Panc1 (cell line): ENCODE measurements around the gene CYTL1. TPM values are rescaled to one million over a fixed set of nuclear protein-coding genes. Genes with fewer than 3 reads are reported as not detected.
A peak's percentile ranks its signal among the peaks of the same experiment; 100 is the strongest.

Experiments
- ATAC-seq: fragments of 200-7000 bp; cut with Tn5 transposase; 2 replicates; pipeline ENCODE4 v1.9.1; 2020; ENCODE audit warnings: mild to moderate bottlenecking, moderate library complexity
- BruUV-seq: library from RNA; stranded (reverse); fragments of 400-500 nt; replicated peaks from 2 replicates; lab custom pipeline; 2021; lab: Mats Ljungman, UMichigan
- CTCF ChIA-PET: fragments of 300-600 bp; sonication (Branson Sonifier 250); formaldehyde crosslinking; loops from one replicate; lab custom pipeline; 2022; ENCODE audit warnings: antibody characterized with exemption; lab: Charles Lee
- POLR2A ChIA-PET: fragments of 300-600 bp; sonication (Branson Sonifier 250); formaldehyde crosslinking; loops from one replicate; lab custom pipeline; 2022; ENCODE audit warnings: antibody characterized with exemption; lab: Charles Lee
- DNase-seq: peaks from one replicate; pipeline ENCODE4 v3.0.0-alpha.2; 2010; ENCODE audit warnings: low read depth, low spot score
- H3K27ac ChIP-seq: 2 replicates; pipeline ENCODE4 v1.5.1; 2011; ENCODE audit warnings: mild to moderate bottlenecking, low read length, inconsistent platforms
- H3K27me3 ChIP-seq: fragments of 200-500 bp; sonication (Bioruptor generic); 2 replicates; pipeline ENCODE4 v1.6.0; 2014; ENCODE audit warnings: low read length, inconsistent platforms; ENCODE audit not compliant: control insufficient read depth, insufficient read depth
- H3K36me3 ChIP-seq: fragments of 200-500 bp; sonication (Bioruptor generic); 2 replicates; pipeline ENCODE4 v1.5.1; 2014; ENCODE audit warnings: inconsistent platforms, mild to moderate bottlenecking, low read length, moderate library complexity; ENCODE audit not compliant: control insufficient read depth, insufficient read depth
- H3K4me1 ChIP-seq: 2 replicates; pipeline ENCODE4 v1.5.1; 2011; ENCODE audit warnings: inconsistent platforms, mild to moderate bottlenecking, low read length, moderate library complexity; ENCODE audit not compliant: control insufficient read depth, insufficient read depth
- H3K4me3 ChIP-seq, 2 experiments: 2 replicates each; pipeline ENCODE4 v1.5.1; 2011 to 2012; ENCODE audit warnings: low read depth in 2 of 2, low read length in 2 of 2, mild to moderate bottlenecking in 2 of 2, inconsistent platforms in 1 of 2, moderate library complexity in 1 of 2
- H3K9me3 ChIP-seq: fragments of 200-500 bp; sonication (Bioruptor generic); 2 replicates; pipeline ENCODE4 v1.5.1; 2014; ENCODE audit warnings: low read depth, mild to moderate bottlenecking, inconsistent platforms, low read length, moderate library complexity; ENCODE audit not compliant: control insufficient read depth, insufficient read depth
- CTCF ChIP-seq: fragments of 450-650 bp; IDR thresholded peaks from 2 replicates; pipeline ENCODE4 v1.5.1; 2017; ENCODE audit warnings: mild to moderate bottlenecking
- POLR2AphosphoS5 ChIP-seq: IDR thresholded peaks from 2 replicates; pipeline ENCODE4 v1.6.1; 2012; ENCODE audit warnings: mild to moderate bottlenecking, low read depth, low read length, moderate library complexity
- SIN3A ChIP-seq: IDR thresholded peaks from 2 replicates; pipeline ENCODE4 v1.6.1; 2012; ENCODE audit warnings: low read depth, mild to moderate bottlenecking, low read length, moderate library complexity, borderline replicate concordance; ENCODE audit not compliant: insufficient read depth
- TCF7L2 ChIP-seq: IDR thresholded peaks from 2 replicates; pipeline ENCODE4 v1.6.1; 2011; ENCODE audit warnings: mild to moderate bottlenecking, low read depth, low read length, inconsistent platforms
- in situ Hi-C: cut with HindIII; loops from 2 replicates; pipeline ENCODE4 v1.10.0; 2016; ENCODE audit warnings: low sequenced_read_pairs, low pct_unique_long_range_greater_than_20kb
- intact Hi-C: fragments of 100-400 bp; cut with micrococcal nuclease; formaldehyde crosslinking; loops from one replicate; pipeline ENCODE4 v1.10.0; 2022; ENCODE audit not compliant: unreplicated experiment
- total RNA-seq: library from RNA; stranded (reverse); gene quantifications from one replicate; pipeline ENCODE4 v1.2.1, GENCODE V29; 2021; ENCODE audit not compliant: unreplicated experiment
- TF ChIP-seq, protein P1 (sequence below), 2 experiments: IDR thresholded peaks; 2 replicates each; pipeline ENCODE4 v1.6.1; 2011 to 2012; ENCODE audit warnings: low read depth in 2 of 2, control low read depth in 1 of 2, low read length in 1 of 2, mild to moderate bottlenecking in 1 of 2, moderate library complexity in 1 of 2; ENCODE audit not compliant: insufficient read depth in 1 of 2

The CYTL1 gene
- total RNA-seq, 1 experiment from 2014 or later, result not detected

DNA sequence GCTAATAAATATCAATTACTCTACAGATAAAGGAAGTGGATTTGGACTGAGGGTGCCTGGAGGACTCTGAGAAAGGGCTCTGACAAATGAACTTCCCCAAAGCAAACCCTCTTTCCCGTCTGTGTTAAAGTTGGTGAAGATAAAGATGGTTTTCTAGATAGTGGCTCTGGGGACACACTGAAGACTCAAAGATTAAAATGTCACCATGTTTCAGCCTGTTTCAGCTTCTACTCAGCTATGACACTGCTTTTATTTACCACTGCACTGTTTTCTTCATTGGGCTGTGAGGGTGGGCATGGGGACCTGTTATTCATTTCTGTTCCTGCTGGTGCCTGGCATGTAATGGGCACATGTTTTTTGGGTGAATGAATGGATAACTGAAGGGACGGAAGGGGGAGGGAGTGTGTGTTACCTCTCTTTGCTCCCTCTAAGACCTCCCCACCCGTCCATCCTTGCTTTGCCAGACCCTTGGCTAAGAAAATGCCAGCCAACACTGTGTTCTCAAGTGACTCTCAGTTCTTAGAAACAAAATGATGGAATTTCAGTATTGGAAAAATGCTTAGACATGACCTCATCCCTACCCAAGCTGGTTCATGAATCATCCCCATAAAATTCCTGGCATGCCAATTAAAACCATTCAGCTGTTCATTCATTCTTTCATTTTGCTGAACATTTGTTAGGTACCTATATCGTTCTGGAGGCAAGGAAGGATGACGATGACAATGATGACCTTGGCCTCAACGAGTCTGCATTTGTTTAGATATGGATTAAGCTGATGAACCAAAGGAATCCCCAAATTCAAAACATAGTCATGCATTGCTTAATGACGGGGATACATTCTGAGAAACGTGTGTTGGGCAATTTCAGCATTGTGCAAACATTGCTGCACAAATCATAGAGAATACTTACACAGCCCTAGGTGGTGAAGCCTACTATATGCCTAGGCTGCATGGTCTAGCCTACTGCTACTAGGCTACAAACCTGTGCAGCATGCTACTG, 18.6 kb upstream of the CYTL1 start:
- Histone ChIP-seq H3K27ac (peak overlapping the region; percentile 83), H3K4me3 (0 out of 4 replicates have a peak overlapping the region, but pooled peaks of 1 of the 2 experiments have one; percentile 1), H3K4me1 (peaks cover 14% of the 10 kb centered on the region), H3K36me3 (no peaks in the 10 kb centered on the region), H3K9me3 (no peaks in the 10 kb centered on the region), H3K27me3 (no peaks in the 10 kb centered on the region)
- DNase-seq, result peak; percentile 90
- peak; percentile 92 for ATAC-seq
- in situ Hi-C loops (no loop called here), intact Hi-C loops (no loop called here)
- peak; percentile 24; the same call in 1 of the 2 replicates for TF ChIP-seq TCF7L2
- TF ChIP-seq SIN3A, result no peak
- TF ChIP-seq, protein P1, sequence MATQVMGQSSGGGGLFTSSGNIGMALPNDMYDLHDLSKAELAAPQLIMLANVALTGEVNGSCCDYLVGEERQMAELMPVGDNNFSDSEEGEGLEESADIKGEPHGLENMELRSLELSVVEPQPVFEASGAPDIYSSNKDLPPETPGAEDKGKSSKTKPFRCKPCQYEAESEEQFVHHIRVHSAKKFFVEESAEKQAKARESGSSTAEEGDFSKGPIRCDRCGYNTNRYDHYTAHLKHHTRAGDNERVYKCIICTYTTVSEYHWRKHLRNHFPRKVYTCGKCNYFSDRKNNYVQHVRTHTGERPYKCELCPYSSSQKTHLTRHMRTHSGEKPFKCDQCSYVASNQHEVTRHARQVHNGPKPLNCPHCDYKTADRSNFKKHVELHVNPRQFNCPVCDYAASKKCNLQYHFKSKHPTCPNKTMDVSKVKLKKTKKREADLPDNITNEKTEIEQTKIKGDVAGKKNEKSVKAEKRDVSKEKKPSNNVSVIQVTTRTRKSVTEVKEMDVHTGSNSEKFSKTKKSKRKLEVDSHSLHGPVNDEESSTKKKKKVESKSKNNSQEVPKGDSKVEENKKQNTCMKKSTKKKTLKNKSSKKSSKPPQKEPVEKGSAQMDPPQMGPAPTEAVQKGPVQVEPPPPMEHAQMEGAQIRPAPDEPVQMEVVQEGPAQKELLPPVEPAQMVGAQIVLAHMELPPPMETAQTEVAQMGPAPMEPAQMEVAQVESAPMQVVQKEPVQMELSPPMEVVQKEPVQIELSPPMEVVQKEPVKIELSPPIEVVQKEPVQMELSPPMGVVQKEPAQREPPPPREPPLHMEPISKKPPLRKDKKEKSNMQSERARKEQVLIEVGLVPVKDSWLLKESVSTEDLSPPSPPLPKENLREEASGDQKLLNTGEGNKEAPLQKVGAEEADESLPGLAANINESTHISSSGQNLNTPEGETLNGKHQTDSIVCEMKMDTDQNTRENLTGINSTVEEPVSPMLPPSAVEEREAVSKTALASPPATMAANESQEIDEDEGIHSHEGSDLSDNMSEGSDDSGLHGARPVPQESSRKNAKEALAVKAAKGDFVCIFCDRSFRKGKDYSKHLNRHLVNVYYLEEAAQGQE (IDR thresholded peaks at IDR 0.05; ENCODE audit: insufficient read depth in 1 of 2, low read depth in 2 of 2, low read length in 1 of 2), result no peak
- TF ChIP-seq CTCF, result no peak
- TF ChIP-seq POLR2AphosphoS5, result 0 out of 2 replicates have a peak, but pooled peaks have one; percentile 34
- CTCF ChIA-PET, result no interaction called here
- BruUV-seq, result no TSS peak
- POLR2A ChIA-PET, result no interaction called here

DNA sequence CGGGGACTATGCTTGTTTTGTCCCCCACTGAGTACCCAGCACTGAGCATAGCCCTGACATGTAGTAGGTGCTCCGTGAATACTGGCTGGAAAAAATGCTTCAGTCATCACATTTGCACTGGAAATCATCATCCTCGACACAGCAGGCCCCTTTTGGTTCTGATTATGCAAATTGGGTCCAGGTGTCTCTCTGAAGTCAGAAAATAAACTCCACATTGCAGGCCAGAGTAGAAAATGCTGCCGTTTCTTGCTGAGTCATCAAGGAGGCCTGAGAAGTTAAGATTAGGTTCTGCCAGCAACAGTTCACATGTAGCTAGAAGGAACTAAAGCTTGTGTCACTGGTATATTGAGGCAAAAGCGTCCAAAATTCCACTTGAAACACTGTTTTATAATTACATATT, 17.0 kb upstream of the CYTL1 start:
- in situ Hi-C loops, result no loop called here
- intact Hi-C loops, result no loop called here
- DNase-seq, result no peak

More for the DNA sequence above, 17.0 kb upstream of the CYTL1 start:
- ATAC-seq, result no peak
- Histone ChIP-seq H3K4me3 (no peak overlapping the region), H3K4me1 (peaks cover 14% of the 10 kb centered on the region), H3K27ac (peak overlapping the region; percentile 1; the same call in 1 of the 2 replicates), H3K36me3 (no peaks in the 10 kb centered on the region), H3K9me3 (no peaks in the 10 kb centered on the region), H3K27me3 (no peaks in the 10 kb centered on the region)
- POLR2A ChIA-PET, result interaction anchor here (0.6 kb wide), 1 partner anchor 50 kb away, joined by 11 read pairs; no protein-coding TSS in a partner anchor
- CTCF ChIA-PET, result interaction anchor here (0.6 kb wide), 1 partner anchor 425 kb away, joined by 4 read pairs; no protein-coding TSS in a partner anchor
- no peak for TF ChIP-seq SIN3A
- no peak for TF ChIP-seq TCF7L2
- TF ChIP-seq POLR2AphosphoS5, result no peak
- TF ChIP-seq CTCF, result no peak
- TF ChIP-seq, protein P1 (IDR thresholded peaks at IDR 0.05; ENCODE audit: insufficient read depth in 1 of 2, low read depth in 2 of 2, low read length in 1 of 2), result no peak
- no TSS peak for BruUV-seq
